Ishikawa (cell line): ENCODE data around the gene ADGRG6.

Source experiments
- CEBPB ChIP-seq: IDR thresholded peaks from 2 replicates; pipeline ENCODE4 v1.6.1; 2012
- CREB1 ChIP-seq: IDR thresholded peaks from 2 replicates; pipeline ENCODE4 v1.6.1; 2012; ENCODE audit warnings: low read depth
- EGR1 ChIP-seq: IDR thresholded peaks from 2 replicates; pipeline ENCODE4 v1.6.1; 2012
- EP300 ChIP-seq: IDR thresholded peaks from 2 replicates; pipeline ENCODE4 v1.6.1; 2012; ENCODE audit warnings: borderline replicate concordance
- FOXM1 ChIP-seq: IDR thresholded peaks from 2 replicates; pipeline ENCODE4 v1.6.1; 2012; ENCODE audit warnings: low read depth, borderline replicate concordance
- MAX ChIP-seq: IDR thresholded peaks from 2 replicates; pipeline ENCODE4 v1.6.1; 2012
- NFIC ChIP-seq: IDR thresholded peaks from 2 replicates; pipeline ENCODE4 v1.6.1; 2012
- RAD21 ChIP-seq: IDR thresholded peaks from 2 replicates; pipeline ENCODE4 v1.6.1; 2012; ENCODE audit warnings: low read depth
- REST ChIP-seq: IDR thresholded peaks from 2 replicates; pipeline ENCODE4 v1.6.1; 2012; ENCODE audit warnings: low read depth, mild to moderate bottlenecking
- TAF1 ChIP-seq: IDR thresholded peaks from 2 replicates; pipeline ENCODE4 v1.6.1; 2012; ENCODE audit warnings: low read depth, mild to moderate bottlenecking
- TCF12 ChIP-seq: IDR thresholded peaks from 2 replicates; pipeline ENCODE4 v1.6.1; 2012; ENCODE audit warnings: low read depth
- TEAD4 ChIP-seq: IDR thresholded peaks from 2 replicates; pipeline ENCODE4 v1.6.1; 2012
- USF1 ChIP-seq: IDR thresholded peaks from 2 replicates; pipeline ENCODE4 v1.6.1; 2012
- YY1 ChIP-seq: IDR thresholded peaks from 2 replicates; pipeline ENCODE4 v1.6.1; 2012; ENCODE audit warnings: low read depth
- ZBTB7A ChIP-seq: IDR thresholded peaks from 2 replicates; pipeline ENCODE4 v1.6.1; 2012; ENCODE audit warnings: low read depth

Gene ADGRG6

GRCh38 chr6:142481466-142481865 lies 179.7 kb downstream of the ADGRG6 start:
- no peak for TF ChIP-seq NFIC
- no peak for TF ChIP-seq FOXM1
- no peak for TF ChIP-seq TCF12
- TF ChIP-seq ZBTB7A: no peak
- no peak for TF ChIP-seq CREB1
- TF ChIP-seq YY1: no peak
- TF ChIP-seq TAF1: no peak
- TF ChIP-seq RAD21: no peak
- TF ChIP-seq EGR1: no peak
- no peak for TF ChIP-seq TEAD4
- no peak for TF ChIP-seq EP300
- no peak for TF ChIP-seq MAX
- TF ChIP-seq USF1: no peak
- TF ChIP-seq CEBPB: no peak
- no peak for TF ChIP-seq REST

GRCh38 chr6:142482249-142482648 lies 180.4 kb downstream of the ADGRG6 start:
- no peak for TF ChIP-seq TAF1
- no peak for TF ChIP-seq FOXM1
- no peak for TF ChIP-seq TCF12
- TF ChIP-seq ZBTB7A: no peak
- no peak for TF ChIP-seq CREB1
- TF ChIP-seq REST: no peak
- no peak for TF ChIP-seq CEBPB
- no peak for TF ChIP-seq RAD21
- TF ChIP-seq YY1: no peak
- no peak for TF ChIP-seq NFIC
- no peak for TF ChIP-seq EGR1
- no peak for TF ChIP-seq USF1
- TF ChIP-seq MAX: no peak
- TF ChIP-seq TEAD4: no peak
- no peak for TF ChIP-seq EP300

GRCh38 chr6:142482974-142483373 lies 181.2 kb downstream of the ADGRG6 start:
- TF ChIP-seq CEBPB (peak; percentile 74), YY1 (no peak)

GRCh38 chr6:142485256-142485655 lies 183.4 kb downstream of the ADGRG6 start:
- no peak for TF ChIP-seq MAX
- no peak for TF ChIP-seq TCF12
- TF ChIP-seq ZBTB7A: no peak
- TF ChIP-seq USF1: no peak
- TF ChIP-seq CREB1: no peak
- no peak for TF ChIP-seq TEAD4
- TF ChIP-seq REST: no peak
- no peak for TF ChIP-seq CEBPB
- no peak for TF ChIP-seq YY1
- no peak for TF ChIP-seq RAD21
- no peak for TF ChIP-seq TAF1
- no peak for TF ChIP-seq EP300
- no peak for TF ChIP-seq EGR1
- no peak for TF ChIP-seq NFIC
- TF ChIP-seq FOXM1: no peak
